Muscle layer of colon (tissue), 2 donors: ENCODE measurements around the gene CIROP.

Source experiments
- H3K27ac ChIP-seq: one replicate; pipeline ENCODE4 v1.7.0; 2013; ENCODE audit warnings: low read depth, mild to moderate bottlenecking, low read length, moderate library complexity
- H3K27me3 ChIP-seq, 2 donors: one replicate each; pipeline ENCODE4 v1.7.0; 2013; ENCODE audit warnings: low read length in 2 of 2, mild to moderate bottlenecking in 2 of 2; ENCODE audit not compliant: insufficient read depth in 2 of 2, control insufficient read depth in 1 of 2
- H3K36me3 ChIP-seq: one replicate; pipeline ENCODE4 v1.7.0; 2013; ENCODE audit warnings: mild to moderate bottlenecking, low read length; ENCODE audit not compliant: insufficient read depth
- H3K4me1 ChIP-seq: one replicate; pipeline ENCODE4 v1.7.0; 2013; ENCODE audit warnings: mild to moderate bottlenecking, low read length; ENCODE audit not compliant: insufficient read depth
- H3K4me3 ChIP-seq, 2 donors: one replicate each; pipeline ENCODE4 v1.7.0; 2013; ENCODE audit warnings: low read length in 2 of 2, low read depth in 1 of 2, mild to moderate bottlenecking in 1 of 2, moderate library complexity in 1 of 2
- H3K9ac ChIP-seq: one replicate; pipeline ENCODE4 v1.7.0; 2013; ENCODE audit warnings: low read length
- H3K9me3 ChIP-seq: one replicate; pipeline ENCODE4 v1.7.0; 2013; ENCODE audit warnings: mild to moderate bottlenecking, low read length
- donor health status: abdominal sarcoma.
- donor health status: Adenocarcinoma of cecum.

Gene CIROP

DNA sequence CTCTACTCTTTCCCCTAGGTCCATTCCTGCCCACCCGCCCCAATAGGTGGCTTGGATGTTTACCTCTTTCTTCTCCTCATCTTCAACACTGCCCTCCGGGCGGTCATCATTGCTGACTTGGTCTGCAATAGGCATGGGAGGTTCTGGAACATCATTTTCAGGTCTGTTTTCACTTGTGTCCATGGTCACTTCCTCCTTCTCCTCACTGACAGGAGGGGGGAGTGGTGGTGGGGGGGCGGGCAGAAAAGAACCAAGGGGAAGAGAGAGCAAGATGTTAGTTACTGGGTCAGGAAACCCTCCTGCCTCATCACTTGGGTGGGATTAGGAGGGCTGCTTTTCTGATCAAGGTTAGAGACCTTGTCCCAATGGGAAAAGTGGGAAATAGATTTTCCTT is 35.4 kb downstream of the CIROP start:
- Histone ChIP-seq H3K36me3 (peaks cover 53% of the 10 kb centered on the region), H3K9me3 (no peaks in the 10 kb centered on the region), H3K27ac (peak overlapping the region; percentile 2), H3K9ac (no peak overlapping the region), H3K27me3 (no peaks in the 10 kb centered on the region), H3K4me1 (peaks cover 18% of the 10 kb centered on the region), H3K4me3 (no peak overlapping the region)

DNA sequence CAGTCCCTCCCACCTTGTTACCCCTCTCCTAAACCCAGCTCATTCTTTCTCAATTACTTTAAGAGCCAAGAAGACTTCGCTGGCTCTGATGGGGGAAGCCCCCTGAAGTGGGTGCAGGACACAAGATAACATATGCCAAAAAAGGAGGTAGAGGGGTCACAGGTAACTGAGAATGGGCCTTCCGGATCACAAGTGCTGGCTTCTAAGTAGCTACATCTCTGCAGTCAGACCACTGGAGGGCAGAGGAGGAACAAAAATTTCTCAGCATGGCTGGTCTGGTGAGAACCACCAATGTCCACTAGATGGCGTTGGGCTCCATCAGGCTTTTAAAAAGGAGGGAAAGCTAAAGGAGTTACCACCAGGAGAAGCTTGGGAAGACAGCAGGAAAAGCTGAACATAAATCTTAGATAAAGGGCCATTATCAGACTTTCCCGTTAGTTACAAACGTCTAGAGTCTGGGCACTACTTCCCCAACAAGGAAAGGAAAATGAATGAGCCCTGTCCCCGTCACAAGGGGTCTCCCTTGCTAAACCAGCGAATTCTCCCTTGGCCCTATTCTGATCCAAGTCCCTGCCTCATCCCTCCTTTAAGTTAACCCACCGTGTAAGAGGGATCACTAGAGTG is 35.9 kb downstream of the CIROP start:
- peak overlapping the region; percentile 2 for H3K27ac ChIP-seq
- peaks cover 18% of the 10 kb centered on the region for H3K4me1 ChIP-seq
- no peaks in the 10 kb centered on the region for H3K9me3 ChIP-seq
- H3K27me3 ChIP-seq, result no peaks in the 10 kb centered on the region
- H3K9ac ChIP-seq, result no peak overlapping the region
- H3K36me3 ChIP-seq, result peaks cover 53% of the 10 kb centered on the region
- no peak overlapping the region for H3K4me3 ChIP-seq

DNA sequence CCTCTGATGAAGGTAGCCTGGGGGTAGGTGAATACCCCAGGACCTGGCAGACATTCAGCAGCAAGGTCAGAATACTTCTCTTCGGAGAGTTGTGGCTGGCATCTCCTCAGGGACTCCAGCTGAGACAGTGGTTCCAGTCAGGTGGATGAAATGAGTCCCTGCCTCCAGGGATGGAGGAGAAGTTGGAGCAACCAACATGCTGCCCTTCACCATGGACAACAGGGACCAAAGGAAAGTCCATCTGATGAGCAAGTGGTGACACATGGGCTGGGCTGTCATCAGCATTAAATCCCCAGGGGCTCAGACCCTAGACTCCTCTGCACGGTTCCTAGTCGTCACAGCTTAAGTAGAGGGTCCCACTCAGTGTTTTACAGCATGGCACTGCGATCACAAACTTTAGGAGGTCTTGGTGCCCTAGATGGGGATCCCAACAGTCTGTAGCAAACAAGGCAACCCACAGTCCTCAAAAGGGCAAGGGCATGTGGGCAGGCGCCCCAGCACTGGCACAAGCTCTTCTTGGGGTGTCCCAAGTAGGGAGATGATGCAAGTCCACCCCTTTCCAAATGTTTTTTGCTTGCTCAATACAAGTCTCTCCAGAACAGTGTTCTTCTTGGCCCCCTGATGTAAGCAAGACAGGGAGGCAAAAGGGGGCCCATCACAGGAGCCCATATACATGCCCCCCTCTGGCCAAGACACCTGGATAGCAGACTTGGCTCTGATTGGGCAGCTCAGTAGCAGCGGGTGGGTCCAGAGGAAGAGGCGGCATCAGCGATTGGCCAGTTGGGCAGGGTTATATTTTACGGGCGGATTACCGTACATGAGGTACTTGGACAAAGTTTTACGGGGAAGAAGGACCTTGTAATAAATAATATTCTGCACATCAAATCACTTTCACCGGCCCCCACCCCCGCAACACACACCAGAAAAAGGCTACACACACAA is 36.7 kb downstream of the CIROP start:
- Histone ChIP-seq H3K27me3 (no peaks in the 10 kb centered on the region), H3K27ac (no peak overlapping the region), H3K4me1 (peaks cover 18% of the 10 kb centered on the region), H3K9me3 (no peaks in the 10 kb centered on the region), H3K36me3 (peaks cover 57% of the 10 kb centered on the region), H3K9ac (no peak overlapping the region), H3K4me3 (no peak overlapping the region)

DNA sequence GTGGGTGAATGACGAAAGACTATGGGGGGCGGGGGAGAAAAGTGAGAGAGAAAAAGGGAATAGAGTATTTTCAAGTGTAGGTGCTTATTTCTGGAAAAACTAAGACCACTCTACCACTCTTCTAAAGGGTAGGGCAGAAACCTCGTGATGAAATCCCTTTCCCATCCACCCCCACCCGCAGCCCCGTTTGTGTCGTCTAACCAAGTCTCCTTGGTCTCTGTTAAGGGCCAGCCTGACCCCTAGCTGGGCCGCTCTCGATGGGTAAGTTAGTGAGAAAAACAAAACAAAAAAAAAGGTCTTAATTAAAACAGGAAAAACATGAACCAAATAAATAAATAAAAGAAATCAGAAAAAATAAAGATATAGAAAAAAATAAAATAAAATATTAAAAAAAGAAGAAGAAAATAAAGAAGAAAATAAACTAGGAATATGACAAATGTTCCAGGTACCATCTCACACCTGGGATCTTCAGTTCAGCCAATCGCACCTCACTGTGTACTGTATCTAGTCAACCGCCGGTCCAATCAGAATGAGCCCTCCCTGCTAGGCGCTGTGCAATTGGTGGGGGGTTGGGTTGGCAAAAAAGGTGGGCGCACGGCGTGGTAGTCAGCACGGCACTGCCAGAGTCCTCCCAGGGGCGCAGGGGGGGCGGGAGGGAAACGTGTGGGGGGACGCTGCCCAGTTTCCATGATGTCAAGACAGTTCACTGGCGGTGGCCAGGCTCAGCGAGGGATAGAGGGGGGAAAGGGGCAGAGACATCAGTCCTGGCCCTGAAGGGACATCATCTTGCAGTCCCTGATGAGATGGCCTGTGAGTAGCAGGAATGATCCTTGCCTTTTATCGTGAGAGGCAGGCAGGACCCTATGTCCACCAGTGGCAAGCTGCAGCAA is 37.7 kb downstream of the CIROP start:
- Histone ChIP-seq H3K4me3 (no peak overlapping the region), H3K9me3 (no peaks in the 10 kb centered on the region), H3K4me1 (peaks cover 19% of the 10 kb centered on the region), H3K36me3 (peaks cover 59% of the 10 kb centered on the region), H3K9ac (no peak overlapping the region), H3K27me3 (no peaks in the 10 kb centered on the region), H3K27ac (no peak overlapping the region)

DNA sequence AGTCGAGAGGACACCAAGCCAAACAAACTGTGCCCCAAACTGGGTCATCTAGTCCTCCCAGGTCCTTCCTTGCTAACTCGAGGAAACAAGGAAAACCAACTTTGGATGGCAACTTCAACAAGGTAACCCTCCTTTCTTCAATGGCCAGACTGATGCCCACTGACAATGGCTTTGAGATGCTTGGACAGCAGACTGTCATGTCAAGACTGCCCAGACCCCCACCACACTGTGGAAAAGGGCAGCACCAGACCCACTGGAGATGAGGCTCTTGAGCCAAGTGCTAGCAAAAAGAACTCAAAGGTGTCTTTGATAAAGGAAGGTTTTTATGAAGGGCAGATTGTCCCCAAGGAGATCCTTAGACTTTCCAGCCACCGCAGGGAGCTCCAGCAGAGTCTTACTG is 38.4 kb downstream of the CIROP start:
- Histone ChIP-seq H3K4me3 (no peak overlapping the region), H3K4me1 (peaks cover 16% of the 10 kb centered on the region), H3K27me3 (no peaks in the 10 kb centered on the region), H3K36me3 (peaks cover 62% of the 10 kb centered on the region), H3K9me3 (no peaks in the 10 kb centered on the region), H3K27ac (no peak overlapping the region), H3K9ac (no peak overlapping the region)

DNA sequence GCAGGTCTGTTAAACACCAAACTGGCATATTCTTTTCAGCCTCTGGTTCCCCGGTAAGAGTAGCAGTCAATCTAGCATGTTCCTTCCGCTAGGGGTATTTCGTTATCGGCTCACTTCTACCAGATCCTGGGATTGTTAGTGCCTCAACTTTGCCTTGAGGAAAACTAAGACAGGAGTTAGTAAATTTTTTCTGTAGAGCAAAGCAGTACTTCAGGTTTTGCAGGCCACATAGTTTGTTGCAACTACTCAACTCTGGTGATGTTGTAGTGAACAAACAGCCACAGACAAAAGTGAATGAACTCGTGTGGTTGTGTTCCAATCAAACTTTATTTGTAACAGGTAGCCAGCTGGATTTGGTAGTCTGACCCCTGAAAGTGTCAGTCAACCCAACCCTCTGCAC is 41.2 kb downstream of the CIROP start:
- no peak overlapping the region for H3K4me3 ChIP-seq
- H3K9ac ChIP-seq, result no peak overlapping the region
- H3K9me3 ChIP-seq, result no peaks in the 10 kb centered on the region
- peaks cover 7% of the 10 kb centered on the region for H3K4me1 ChIP-seq
- H3K27ac ChIP-seq, result no peak overlapping the region
- H3K27me3 ChIP-seq, result no peaks in the 10 kb centered on the region
- peaks cover 81% of the 10 kb centered on the region for H3K36me3 ChIP-seq

DNA sequence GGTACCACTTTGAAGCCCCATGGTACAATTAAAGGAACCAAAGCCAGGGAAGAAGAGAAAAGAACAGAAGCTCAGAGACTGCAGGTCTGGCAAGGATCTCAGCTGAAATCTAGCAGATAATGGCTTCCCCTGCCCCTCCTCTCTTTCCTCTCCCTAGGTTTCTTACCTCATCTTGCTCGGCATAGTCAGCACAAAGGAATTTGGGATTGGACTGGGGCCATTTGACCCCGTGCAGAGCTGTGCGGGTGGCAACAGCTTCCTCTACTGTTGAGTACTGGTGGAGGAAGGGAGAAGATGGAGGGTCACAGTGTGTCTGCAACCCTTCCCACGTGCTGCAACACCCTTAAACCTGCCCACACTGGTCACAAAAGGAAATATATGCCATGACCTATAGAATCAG is 42.8 kb downstream of the CIROP start:
- H3K27me3 ChIP-seq, result no peaks in the 10 kb centered on the region
- H3K4me3 ChIP-seq, result no peak overlapping the region
- H3K4me1 ChIP-seq, result peaks cover 7% of the 10 kb centered on the region
- no peak overlapping the region for H3K27ac ChIP-seq
- no peak overlapping the region for H3K9ac ChIP-seq
- peaks cover 71% of the 10 kb centered on the region for H3K36me3 ChIP-seq
- H3K9me3 ChIP-seq, result no peaks in the 10 kb centered on the region

DNA sequence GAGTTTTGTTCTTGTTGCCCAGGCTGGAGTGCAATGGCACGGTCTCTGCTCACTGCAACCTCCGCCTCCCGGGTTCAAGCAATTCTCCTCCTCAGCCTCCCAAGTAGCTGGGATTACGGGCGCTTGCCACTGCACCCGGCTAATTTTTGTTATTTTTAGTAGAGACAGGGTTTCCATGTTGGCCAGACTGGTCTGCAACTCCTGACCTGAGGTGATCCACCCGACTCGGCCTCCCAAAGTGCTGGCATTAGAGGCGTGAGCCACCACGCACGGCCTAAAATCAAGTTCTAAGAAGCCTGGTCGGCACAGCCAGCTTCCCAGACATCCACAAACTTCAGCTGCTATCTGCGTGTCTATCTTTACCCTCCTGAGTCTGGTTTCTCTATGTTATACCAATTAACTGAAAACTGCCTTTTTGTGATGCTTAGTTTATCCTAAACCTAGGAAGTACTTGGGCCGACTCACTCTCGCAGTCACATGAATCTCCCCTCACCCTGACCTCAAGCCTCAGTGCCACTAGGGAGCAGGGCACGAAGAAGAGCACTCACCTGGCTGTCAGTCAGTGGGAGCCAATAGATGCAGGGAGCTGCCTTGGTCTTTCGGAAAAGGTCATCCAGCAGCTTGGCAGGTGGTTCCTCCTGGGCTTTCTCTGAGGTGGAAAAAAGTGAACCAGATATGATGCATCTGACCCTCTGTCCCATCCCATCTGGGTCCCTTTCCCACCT is 44.1 kb downstream of the CIROP start:
- no peak overlapping the region for H3K27ac ChIP-seq
- no peak overlapping the region for H3K9ac ChIP-seq
- peaks cover 20% of the 10 kb centered on the region for H3K4me1 ChIP-seq
- peaks cover 60% of the 10 kb centered on the region for H3K36me3 ChIP-seq
- H3K27me3 ChIP-seq, result no peaks in the 10 kb centered on the region
- H3K4me3 ChIP-seq, result no peak overlapping the region
- H3K9me3 ChIP-seq, result no peaks in the 10 kb centered on the region

DNA sequence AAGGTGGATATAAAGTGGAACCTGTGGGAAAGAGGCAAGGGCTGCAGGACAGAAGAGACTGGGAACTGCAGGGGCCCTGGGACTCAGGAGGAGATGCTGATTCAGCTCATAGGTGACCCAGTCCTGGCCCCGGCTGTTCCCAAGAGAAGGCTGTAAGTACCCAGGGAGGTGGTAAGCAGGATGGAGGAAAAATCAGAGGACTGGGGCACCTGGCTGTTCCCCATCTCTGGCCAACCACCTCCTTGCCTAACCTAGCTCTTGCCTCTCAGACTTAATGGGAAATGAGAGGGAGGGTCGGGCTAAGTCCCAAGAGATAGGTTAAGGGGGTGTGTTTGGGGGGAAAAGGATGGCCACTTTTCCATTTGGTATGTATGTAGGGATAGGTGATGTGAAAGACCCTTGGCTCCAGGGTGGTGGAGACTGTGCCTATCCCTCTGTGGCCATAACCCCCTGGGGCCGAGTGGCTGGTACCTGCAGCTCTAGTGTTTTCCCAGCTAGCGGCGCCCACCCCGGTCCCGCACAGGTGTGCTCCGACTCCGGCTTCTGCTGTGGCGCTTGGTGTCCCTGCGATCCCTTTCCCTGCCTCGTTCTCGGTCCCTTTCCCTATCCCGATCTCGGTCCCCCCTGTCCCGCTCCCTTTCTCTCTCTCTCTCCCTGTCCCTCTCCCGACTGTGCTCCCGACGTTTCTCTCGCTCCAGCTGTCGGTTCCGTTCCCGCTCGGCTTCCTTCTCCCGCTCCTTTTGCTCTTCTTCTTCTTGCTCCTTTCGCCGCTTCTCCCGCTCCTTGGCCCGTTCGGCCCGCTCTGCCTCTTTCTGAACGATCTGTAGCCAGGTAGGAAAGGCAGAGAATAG is 45.9 kb downstream of the CIROP start:
- Histone ChIP-seq H3K36me3 (peaks cover 45% of the 10 kb centered on the region), H3K9ac (no peak overlapping the region), H3K9me3 (no peaks in the 10 kb centered on the region), H3K27ac (no peak overlapping the region), H3K4me3 (no peak overlapping the region), H3K4me1 (peaks cover 25% of the 10 kb centered on the region), H3K27me3 (no peaks in the 10 kb centered on the region)
